Heart left ventricle (tissue), 16 donors: Measurements from ENCODE around the gene MCTP2. TPM values are rescaled to one million over a fixed set of nuclear protein-coding genes. Genes with fewer than 3 reads are reported as not detected.

Experiments
- ATAC-seq, 4 donors: fragments of 200-7000 bp; cut with Tn5 transposase; one replicate each; pipeline ENCODE4 v1.9.1; 2020 to 2022; ENCODE audit warnings: moderate library complexity in 4 of 4, mild to moderate bottlenecking in 3 of 4, moderate number of reproducible peaks in 1 of 4
- DNase-seq, 5 donors: peaks; one replicate each; pipeline ENCODE4 v3.0.0-alpha.2; 2020
- H3K27ac ChIP-seq, 12 donors: fragments of 200-600 bp; sonication (generic) in 4 of 12; one replicate each; pipeline versions ENCODE4 v1.5.0 to v1.8.0; 2016 to 2022; ENCODE audit warnings: mild to moderate bottlenecking in 2 of 12
- H3K27me3 ChIP-seq, 9 donors: fragments of 200-600 bp; sonication (generic) in 2 of 9; one replicate each; pipeline versions ENCODE4 v1.5.1 to v1.8.0; 2016 to 2022; ENCODE audit warnings: mild to moderate bottlenecking in 3 of 9
- H3K36me3 ChIP-seq, 9 donors: fragments of 200-600 bp; sonication (generic) in 2 of 9; one replicate each; pipeline versions ENCODE4 v1.5.0 to v1.8.0; 2018 to 2022; ENCODE audit warnings: mild to moderate bottlenecking in 2 of 9
- H3K4me1 ChIP-seq, 12 donors: fragments of 200-600 bp; sonication (generic) in 4 of 12; one replicate each; pipeline versions ENCODE4 v1.5.0 to v1.8.0; 2016 to 2022; ENCODE audit warnings: mild to moderate bottlenecking in 3 of 12
- H3K4me3 ChIP-seq, 12 donors: fragments of 200-600 bp; sonication (generic) in 4 of 12; one replicate each; pipeline versions ENCODE4 v1.5.0 to v1.8.0; 2017 to 2022; ENCODE audit warnings: mild to moderate bottlenecking in 9 of 12, moderate library complexity in 4 of 12
- H3K9me3 ChIP-seq, 12 donors: fragments of 200-600 bp; sonication (generic) in 4 of 12; one replicate each; pipeline versions ENCODE4 v1.5.0 to v1.8.0; 2016 to 2022; ENCODE audit warnings: mild to moderate bottlenecking in 1 of 12
- POLR2A ChIP-seq, 2 donors: fragments of 450-650 bp; IDR thresholded peaks; one replicate each; pipeline ENCODE4 v1.6.1; 2017; ENCODE audit warnings: antibody characterized with exemption in 2 of 2, mild to moderate bottlenecking in 2 of 2, moderate library complexity in 2 of 2
- WGBS, 4 donors: extraction: QIAGEN DNeasy Blood & Tissue Kit in 2 of 4; methylation state at CpG; one replicate each; pipeline versions ENCODE4 v1.1.5 to v1.1.7; 2013 to 2018; 5-methylcytosine and 5-hydroxymethylcytosine counted together
- intact Hi-C, 10 donors: fragments of 100-400 bp; cut with DNase I; formaldehyde crosslinking; loops; one replicate each; pipeline versions ENCODE4 v1.11.1 to v1.14.2; 2022
- polyA plus RNA-seq, 2 donors: library from polyadenylated mRNA; stranded (reverse); fragments of 200-250 nt; gene quantifications; one replicate each; pipeline ENCODE4 v1.2.3, GENCODE V29; 2013
- total RNA-seq, 9 donors: library from RNA; depleted of rRNA in 2 of 9; stranded (reverse); fragments of >200 nt in 2 of 9; fragmentation: NEBNext Ultra II Directional in 3 of 9; extraction: Animal tissue kit (Norgen Biotek cat#: 25700) in 3 of 9; gene quantifications; one replicate each; pipeline versions ENCODE4 v1.1.0 to v1.2.4, GENCODE V29; 2016 to 2023
- TF ChIP-seq, protein P1 (sequence below), 12 donors: fragments of 200-600 bp; sonication (generic) in 4 of 12; IDR thresholded peaks; one replicate each; pipeline versions ENCODE4 v1.5.0 to v1.8.0; 2018 to 2022; ENCODE audit warnings: antibody characterized with exemption in 12 of 12, mild to moderate bottlenecking in 5 of 12
- donor health status: ischemic (EF 13 %, LVEDD 7.1; RV severe dilation, severe dysfunction).
- donor health status: healthy with polysubstance abuse.
- donor health status: DM: no; HTN: yes; CAD: no.
- donor health status: DM: no; HTN: no; CAD: no.
- donor health status: ischemic (EF 25% LVEDD 6.9; RV normal size, moderate dysfunction).
- donor health status: ischemic (EF 25% LVEDD 5.7; RV mildly dilated, moderate dysfunction).
- donor health status: healthy.
- donor health status: DM: yes; HTN: yes; CAD: no.
- donor health status: ischemic (EF 35%, LVEDD 5.7; RV mildly dilated, moderate dysfunction).
- donor health status: nonischemic (EF 11% LVEDD 7.7; RV severe dilation, severe dysfunction).
- donor health status: DM: yes; HTN: yes; CAD: no.
- donor health status: PGD.
- donor health status: ischemic (EF 29% LVEDD 5.4; RV normal size, mild dysfunction).
- donor health status: nonischemic (EF 23%, LVEDD 6.1; RV moderate dilation, normal function).

Gene MCTP2
- total and polyA plus RNA-seq, 11 donors, result 0.35 to 12.1 (median 2.0) TPM

DNA sequence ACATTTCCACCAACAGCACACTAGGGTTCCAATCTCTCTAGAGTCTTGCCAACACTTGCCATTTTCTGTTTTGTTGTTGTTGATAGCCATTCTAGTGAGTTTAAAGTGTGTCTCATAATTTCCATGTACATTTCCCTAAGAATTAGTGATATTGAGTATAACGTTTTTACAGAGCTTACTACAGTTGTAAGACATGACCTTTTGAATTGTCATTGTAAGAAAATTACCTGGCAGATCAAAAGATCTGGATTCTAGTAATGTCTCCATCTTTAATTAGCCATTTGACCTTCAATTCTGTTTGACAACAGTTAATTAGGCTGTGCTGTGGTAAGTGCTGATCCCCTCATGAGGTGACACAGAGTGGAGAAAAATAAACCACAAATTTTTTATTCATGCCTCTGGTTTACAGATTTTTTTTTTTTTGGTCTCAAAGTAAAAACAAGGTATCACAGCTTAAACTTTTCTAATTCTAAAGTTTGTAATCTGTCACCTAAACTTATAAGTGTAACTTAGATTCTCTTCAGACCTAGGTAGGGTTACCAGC, 20.9 kb downstream of the MCTP2 start:
- TF ChIP-seq, protein P1, sequence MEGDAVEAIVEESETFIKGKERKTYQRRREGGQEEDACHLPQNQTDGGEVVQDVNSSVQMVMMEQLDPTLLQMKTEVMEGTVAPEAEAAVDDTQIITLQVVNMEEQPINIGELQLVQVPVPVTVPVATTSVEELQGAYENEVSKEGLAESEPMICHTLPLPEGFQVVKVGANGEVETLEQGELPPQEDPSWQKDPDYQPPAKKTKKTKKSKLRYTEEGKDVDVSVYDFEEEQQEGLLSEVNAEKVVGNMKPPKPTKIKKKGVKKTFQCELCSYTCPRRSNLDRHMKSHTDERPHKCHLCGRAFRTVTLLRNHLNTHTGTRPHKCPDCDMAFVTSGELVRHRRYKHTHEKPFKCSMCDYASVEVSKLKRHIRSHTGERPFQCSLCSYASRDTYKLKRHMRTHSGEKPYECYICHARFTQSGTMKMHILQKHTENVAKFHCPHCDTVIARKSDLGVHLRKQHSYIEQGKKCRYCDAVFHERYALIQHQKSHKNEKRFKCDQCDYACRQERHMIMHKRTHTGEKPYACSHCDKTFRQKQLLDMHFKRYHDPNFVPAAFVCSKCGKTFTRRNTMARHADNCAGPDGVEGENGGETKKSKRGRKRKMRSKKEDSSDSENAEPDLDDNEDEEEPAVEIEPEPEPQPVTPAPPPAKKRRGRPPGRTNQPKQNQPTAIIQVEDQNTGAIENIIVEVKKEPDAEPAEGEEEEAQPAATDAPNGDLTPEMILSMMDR (IDR thresholded peaks at IDR 0.05), result no peak
- TF ChIP-seq POLR2A (IDR thresholded peaks at IDR 0.05), result no peak
- ATAC-seq (no peak), DNase-seq (no peak)
- H3K4me3 ChIP-seq, result no peak overlapping the region
- WGBS, 4 donors, result 36 to 71% (median 60%) methylated on average over 1 of the region's 1 CpG
- H3K27me3 ChIP-seq, result peaks cover 0 to 5% (median 0%) of the 10 kb centered on the region in 9 donors
- intact Hi-C loops, result loop anchor here in 1 of 10 donors (10.0 kb wide), 1 partner anchor 53 kb away; no protein-coding TSS in a partner anchor
- peaks cover 0 to 3% (median 0%) of the 10 kb centered on the region in 12 donors for H3K9me3 ChIP-seq
- peaks cover 0 to 23% (median 0%) of the 10 kb centered on the region in 12 donors for H3K4me1 ChIP-seq
- H3K36me3 ChIP-seq, result no peaks in the 10 kb centered on the region
- no peak overlapping the region for H3K27ac ChIP-seq

- H3K4me1 ChIP-seq, result peaks cover 0 to 23% (median 0%) of the 10 kb centered on the region in 12 donors
- no peak for TF ChIP-seq POLR2A (IDR thresholded peaks at IDR 0.05)
- TF ChIP-seq, protein P1 (IDR thresholded peaks at IDR 0.05), result no peak
- 69 to 81% (median 73%) methylated on average over 2 of the region's 2 CpGs for WGBS, 4 donors
- ATAC-seq (no peak), DNase-seq (no peak)
- peaks cover 0 to 5% (median 0%) of the 10 kb centered on the region in 9 donors for H3K27me3 ChIP-seq
- intact Hi-C loops, result loop anchor here in 1 of 10 donors (10.0 kb wide), 1 partner anchor 52 kb away; no protein-coding TSS in a partner anchor
- no peak overlapping the region for H3K27ac ChIP-seq
- H3K9me3 ChIP-seq, result peaks cover 0 to 3% (median 0%) of the 10 kb centered on the region in 12 donors
- H3K4me3 ChIP-seq, result no peak overlapping the region
- no peaks in the 10 kb centered on the region for H3K36me3 ChIP-seq
Observed at GRCh38 chr15:94252906-94253491, 21.6 kb downstream of the MCTP2 start.

DNA sequence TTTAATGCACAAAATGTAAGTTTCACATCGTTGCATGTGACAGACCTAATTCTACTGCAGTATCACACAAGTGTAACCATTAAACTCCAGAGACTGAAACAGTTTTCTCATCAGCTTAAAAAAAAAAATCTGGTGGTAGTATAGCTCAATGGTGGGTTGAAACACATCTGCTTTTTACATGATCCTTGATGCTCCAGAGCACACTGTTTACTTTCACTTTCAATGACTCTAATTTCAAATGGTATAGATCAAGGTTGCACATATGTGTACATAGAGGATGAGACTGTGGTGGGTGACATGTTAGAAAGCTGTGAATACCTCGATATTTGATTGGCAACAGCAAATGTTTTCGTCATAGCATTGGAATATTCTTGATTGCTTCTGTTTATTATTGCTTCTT, 22.4 kb downstream of the MCTP2 start:
- no peak for ATAC-seq
- intact Hi-C loops, result loop anchor here in 1 of 10 donors (10.0 kb wide), 1 partner anchor 51 kb away; no protein-coding TSS in a partner anchor
- no peaks in the 10 kb centered on the region for H3K36me3 ChIP-seq
- peaks cover 0 to 5% (median 0%) of the 10 kb centered on the region in 9 donors for H3K27me3 ChIP-seq
- 68 to 82% (median 77%) methylated on average over 3 of the region's 3 CpGs for WGBS, 4 donors
- DNase-seq, result no peak
- no peak for TF ChIP-seq POLR2A (IDR thresholded peaks at IDR 0.05)
- TF ChIP-seq, protein P1 (IDR thresholded peaks at IDR 0.05), result no peak
- H3K4me3 ChIP-seq, result no peak overlapping the region
- H3K27ac ChIP-seq, result no peak overlapping the region
- peaks cover 0 to 3% (median 0%) of the 10 kb centered on the region in 12 donors for H3K9me3 ChIP-seq
- H3K4me1 ChIP-seq, result peaks cover 0 to 23% (median 0%) of the 10 kb centered on the region in 12 donors

DNA sequence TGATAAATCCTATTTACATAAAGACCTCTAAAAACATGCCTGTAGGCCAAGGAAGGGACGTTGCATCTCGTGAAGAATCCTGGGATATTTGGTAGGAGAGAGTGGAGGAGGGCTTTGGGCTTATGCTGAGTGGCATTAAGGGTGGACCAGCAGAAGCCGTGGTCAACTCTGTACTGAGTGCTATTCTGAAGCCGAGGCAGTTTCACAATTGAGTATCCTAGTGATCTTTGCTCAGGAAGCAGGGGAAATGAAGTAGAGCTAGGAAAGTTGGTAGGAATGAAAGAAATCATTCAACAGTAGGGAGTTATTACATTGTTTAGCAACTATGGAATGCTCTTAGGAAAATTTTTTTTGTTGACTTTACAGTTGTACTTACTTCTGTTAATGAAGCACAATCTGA, 24.2 kb downstream of the MCTP2 start:
- Histone ChIP-seq H3K9me3 (peaks cover 0 to 3% (median 0%) of the 10 kb centered on the region in 12 donors), H3K27ac (no peak overlapping the region), H3K36me3 (no peaks in the 10 kb centered on the region), H3K27me3 (peaks cover 0 to 5% (median 0%) of the 10 kb centered on the region in 9 donors), H3K4me3 (no peak overlapping the region), H3K4me1 (peaks cover 0 to 36% (median 0%) of the 10 kb centered on the region in 12 donors)
- DNase-seq, result no peak
- ATAC-seq, result no peak
- WGBS, 4 donors, result 65 to 71% (median 70%) methylated on average over 4 of the region's 4 CpGs
- TF ChIP-seq, protein P1 (IDR thresholded peaks at IDR 0.05), result no peak
- no peak for TF ChIP-seq POLR2A (IDR thresholded peaks at IDR 0.05)
- intact Hi-C loops, result loop anchor here in 1 of 10 donors (10.0 kb wide), 1 partner anchor 49 kb away; no protein-coding TSS in a partner anchor
